Mammary microvascular endothelial cell (primary cell): Measurements from ENCODE around the gene FAM170A. TPM values are rescaled to one million over a fixed set of nuclear protein-coding genes. Genes with fewer than 3 reads are reported as not detected.

Source experiments
- total RNA-seq: library from RNA; depleted of rRNA; stranded (reverse); fragments of >200 nt; gene quantifications from 2 replicates; pipeline ENCODE4 v1.2.3, GENCODE V29; 2015

FAM170A gene
- total RNA-seq: not detected in 2 replicates

GRCh38 chr5:119629339-119629738, at the start of gene FAM170A:
Gene FAM170A, plus strand, starts transcription at chr5:119629558. Its CDS starts 211 bp downstream, at chr5:119629769.

Other genes with a start within 250 kb of the FAM170A start
- gene HSD17B4, start 177.1 kb upstream of the FAM170A start, total RNA-seq: 85.9 and 100 TPM in 2 replicates